Activated CD4-positive, CD25-positive, alpha-beta regulatory T cell treated with anti-CD3 and anti-CD28 coated beads, Interleukin-2, amount 50 U/mL, for 16 hours (primary cell): ENCODE measurements around the gene PTPN12.

ENCODE experiments used
- DNase-seq: peaks from one replicate; pipeline ENCODE4 v3.0.0-alpha.2; 2020; ENCODE audit warnings: low read depth, low spot score

PTPN12 gene

GRCh38 chr7:77662869-77663268, 125.8 kb downstream of the PTPN12 start:
- DNase-seq = no peak

DNA sequence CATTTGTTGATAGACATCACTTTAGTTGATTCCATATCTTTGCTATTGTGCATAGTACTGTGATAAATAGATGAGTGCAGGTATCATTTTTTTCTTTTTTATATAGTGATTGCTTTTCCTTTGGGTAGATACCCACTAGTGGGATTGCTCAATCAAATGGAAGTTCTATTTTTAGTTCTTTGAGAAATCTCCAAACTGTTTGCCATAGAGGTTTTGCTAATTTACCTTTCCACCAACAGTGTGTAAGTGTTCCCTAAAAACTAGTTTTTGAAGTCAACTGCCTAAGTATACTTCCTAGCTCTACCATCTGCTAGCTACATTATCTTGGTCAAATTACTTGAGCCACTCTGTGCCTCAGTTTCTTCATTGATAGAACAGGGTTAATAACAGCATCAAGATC, 127.6 kb downstream of the PTPN12 start:
- no peak for DNase-seq

DNA sequence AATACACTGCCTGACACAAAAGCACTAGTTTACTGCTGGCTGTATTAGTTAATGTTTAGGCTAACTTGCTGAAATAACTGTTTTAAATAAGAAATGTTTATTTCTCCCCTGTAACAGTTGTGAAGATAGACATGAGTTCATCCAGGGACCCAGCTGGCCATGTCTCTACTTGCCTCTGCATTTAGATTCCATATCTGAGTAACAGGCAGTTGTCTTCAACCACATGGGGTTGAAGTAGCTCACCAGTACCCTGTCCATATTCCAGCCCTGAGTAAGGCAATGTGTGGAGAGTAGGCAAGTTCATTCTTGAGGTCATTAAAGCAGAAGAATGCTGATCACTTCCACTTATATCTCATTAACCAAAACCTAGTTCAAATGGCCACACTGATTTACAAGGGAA, 128.1 kb downstream of the PTPN12 start:
- DNase-seq = no peak

GRCh38 chr7:77667459-77668086, 130.5 kb downstream of the PTPN12 start:
- DNase-seq = no peak

DNA sequence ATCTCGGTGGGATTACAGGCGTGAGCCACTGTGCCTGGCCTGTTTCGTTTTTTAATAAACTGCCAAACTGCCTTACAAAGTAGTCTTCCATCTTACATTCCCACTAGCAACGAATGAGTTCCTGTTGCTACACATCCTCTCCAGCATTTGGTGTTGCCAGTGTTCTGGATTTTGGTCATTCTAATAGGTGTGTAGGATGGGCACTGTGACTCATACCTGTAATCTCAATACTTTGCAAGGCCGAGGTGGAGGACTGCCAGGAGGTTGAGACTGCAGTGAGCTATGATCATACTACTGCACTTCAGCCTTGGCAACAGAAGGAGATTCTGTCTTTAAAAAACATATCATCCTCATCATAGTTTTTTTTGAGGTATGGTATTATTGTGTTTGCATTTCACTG, 137.8 kb downstream of the PTPN12 start:
- no peak for DNase-seq

- no peak for DNase-seq
These were observed 142.5 kb downstream of the PTPN12 start for GRCh38 chr7:77679608-77680007.

DNA sequence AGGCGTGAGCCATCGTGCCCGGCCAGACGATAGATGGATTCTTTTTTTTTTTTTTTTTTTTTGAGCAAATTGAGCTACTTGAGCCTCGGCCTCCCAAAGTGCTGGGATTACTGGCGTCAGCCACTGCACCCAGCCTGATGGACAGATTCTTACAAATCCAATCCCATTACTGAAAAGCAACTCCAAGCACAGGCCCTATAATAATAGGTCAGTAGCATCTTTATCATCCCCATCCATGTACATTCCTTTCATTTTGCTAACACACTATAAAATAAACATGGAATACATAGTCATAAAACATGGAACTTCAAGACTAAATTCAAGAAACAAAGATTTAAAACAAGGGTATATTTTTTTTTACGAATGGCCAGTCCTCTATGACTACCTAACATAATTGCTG, 143.2 kb downstream of the PTPN12 start:
- DNase-seq = no peak

DNA sequence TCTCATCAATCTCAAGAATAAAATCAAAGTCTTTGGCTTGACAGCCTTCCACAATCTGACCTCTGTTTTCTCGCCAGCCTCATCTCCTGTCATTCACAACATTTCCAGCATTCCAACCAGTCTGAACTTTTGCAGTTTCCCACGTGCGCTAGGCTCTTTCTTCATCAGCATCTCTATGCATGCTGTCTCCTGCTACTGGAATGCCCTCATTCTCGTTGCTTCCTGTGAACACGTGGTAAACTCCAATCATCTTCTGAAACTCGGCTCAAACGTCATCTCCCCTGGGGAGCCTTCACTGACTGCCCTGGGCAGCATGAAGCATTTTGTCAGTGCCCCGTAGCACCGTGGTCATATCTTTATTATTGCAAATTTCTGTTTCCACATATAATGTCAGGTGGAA, 146.9 kb downstream of the PTPN12 start:
- no peak for DNase-seq

- DNase-seq = no peak
These were observed 148.1 kb downstream of the PTPN12 start for GRCh38 chr7:77685233-77685632.

DNA sequence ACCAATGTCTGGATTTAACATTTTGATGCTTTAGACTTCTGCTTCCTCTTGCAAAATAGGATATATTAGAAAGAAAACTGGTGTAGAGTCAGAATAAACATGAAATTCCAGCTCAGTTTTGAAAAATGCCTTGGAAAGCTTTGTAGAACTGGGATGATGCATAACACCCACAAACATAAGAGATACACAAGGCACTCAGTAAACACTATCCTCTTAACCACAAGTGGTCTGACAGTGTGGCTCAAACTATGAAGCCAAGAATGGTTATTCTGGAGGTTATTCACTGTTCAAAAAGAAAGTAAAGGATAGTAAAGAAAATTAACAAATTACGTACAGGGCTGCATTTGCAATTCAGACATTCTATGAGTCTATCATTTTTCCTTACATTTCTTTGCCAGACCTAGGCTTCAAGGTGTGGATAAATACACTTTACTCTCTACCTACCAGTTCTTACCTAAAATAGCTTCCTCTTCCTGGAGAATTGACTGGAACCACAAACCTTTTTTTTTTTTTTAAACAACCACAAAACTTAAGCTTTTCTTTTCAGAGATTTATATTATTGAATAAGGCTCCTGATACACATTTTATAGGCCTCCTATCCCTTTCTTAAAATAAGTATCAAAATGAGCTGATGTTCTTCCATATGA, 150.1 kb downstream of the PTPN12 start:
- DNase-seq = no peak

- DNase-seq = no peak
These were observed 150.7 kb downstream of the PTPN12 start for GRCh38 chr7:77687747-77688144.
